HG02642 (cell line): ENCODE data around the gene ANKAR.
"Not testable (repeated sequence)": the region's sequence is repeated elsewhere in the genome, so short reads cannot be mapped to it uniquely, and the experiment has no call there.

Source experiments
- ATAC-seq: cut with Tn5 transposase; IDR thresholded peaks from one replicate; pipeline ENCODE4 v1.9.1; 2021; ENCODE audit warnings: mild to moderate bottlenecking; ENCODE audit not compliant: unreplicated experiment, poor library complexity

The ANKAR gene

DNA sequence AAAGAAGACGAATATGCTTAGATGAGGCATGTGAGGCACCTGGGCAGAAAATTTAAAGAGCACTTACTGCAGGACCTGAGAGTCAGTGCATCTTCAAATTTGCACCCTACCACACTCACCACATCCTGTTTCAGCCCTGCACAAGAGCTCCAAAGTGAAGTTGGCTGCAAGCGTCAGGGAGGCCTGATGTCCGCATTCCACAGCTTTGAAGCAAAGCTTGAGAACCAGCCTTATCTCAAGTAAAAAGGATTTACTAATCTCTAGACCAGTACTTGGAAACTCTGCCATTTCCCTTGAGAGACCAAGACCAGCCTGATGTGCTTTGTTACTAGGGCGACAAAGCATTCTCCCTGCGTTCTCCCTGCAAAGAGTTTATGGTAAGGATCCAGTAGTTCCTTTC, 16.6 kb upstream of the ANKAR start:
- no peak for ATAC-seq

DNA sequence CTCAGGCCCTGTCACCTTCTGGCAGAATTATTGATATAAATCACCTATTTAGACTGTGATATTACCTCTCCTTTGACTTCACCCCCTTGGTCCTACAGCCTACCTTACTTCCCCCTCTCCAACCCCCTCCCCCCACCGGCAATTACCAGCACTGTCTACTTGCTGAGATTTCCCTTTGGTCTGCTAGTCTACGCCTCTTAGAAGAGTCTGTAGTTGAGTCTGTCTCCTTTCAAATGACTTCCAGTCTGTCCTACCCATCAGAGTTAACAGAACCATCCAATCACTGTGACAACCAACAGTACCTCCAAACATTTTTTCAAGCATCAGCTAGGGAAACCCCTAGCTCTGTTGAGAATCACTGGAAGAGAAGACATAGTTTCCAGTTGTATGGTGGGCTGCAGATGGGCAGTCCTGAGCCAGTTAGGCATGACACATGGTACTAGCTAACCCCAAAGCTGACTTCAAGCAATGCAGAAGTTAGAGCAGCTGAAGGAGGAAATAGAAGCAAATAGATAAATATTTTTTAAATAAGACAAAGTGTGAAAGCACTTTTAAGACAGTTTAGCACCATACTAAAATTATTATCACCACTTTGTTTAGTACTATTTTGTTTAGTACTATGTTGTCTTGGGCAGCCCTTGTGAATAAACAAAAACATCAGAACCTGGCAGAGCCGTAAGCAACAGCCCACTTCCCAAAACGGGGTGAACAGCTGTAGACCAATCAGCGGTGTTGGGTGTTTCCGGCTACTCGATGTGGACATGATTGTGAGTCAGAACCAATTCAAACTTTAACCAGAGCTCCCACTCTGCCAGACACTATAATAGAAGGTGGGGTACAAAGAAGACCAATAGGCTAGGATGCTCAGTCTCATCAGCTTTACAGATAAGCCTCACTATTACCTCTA, 15.9 kb upstream of the ANKAR start:
- ATAC-seq: no peak

DNA sequence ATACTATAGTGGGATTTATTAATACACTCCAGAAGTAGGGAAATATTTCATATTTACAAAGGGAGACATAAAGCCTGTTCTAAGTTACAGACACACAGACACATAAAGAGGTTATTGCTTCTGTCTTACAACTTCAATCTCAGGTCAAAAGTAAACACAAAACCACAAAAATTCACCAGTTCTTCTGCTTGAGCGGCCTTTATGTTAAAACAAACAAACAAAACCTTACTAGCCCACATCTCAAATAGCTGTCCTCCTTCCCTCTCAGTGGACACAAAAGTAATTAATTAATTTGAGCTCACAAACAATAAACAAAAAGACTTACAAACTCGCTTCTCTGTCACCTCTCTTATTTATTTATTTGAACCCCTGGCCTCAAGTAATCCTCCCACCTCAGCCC, 14.7 kb upstream of the ANKAR start:
- ATAC-seq: no peak

DNA sequence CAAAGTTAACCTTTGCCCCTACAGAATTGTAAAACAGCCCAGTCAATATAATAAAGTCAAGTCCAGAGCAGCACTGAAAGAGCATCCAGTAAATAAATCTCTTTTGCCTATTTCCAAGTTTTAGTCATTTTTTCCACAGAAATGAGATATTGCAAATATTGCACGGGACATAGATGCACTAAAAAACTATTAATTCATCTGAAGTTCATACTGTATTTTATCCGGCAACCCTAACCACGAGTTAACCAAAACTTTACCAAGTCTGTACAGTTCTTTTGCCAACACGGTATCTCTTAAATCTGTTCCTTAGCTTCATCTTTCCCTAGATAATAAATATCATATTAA, 13.7 kb upstream of the ANKAR start:
- no peak for ATAC-seq

DNA sequence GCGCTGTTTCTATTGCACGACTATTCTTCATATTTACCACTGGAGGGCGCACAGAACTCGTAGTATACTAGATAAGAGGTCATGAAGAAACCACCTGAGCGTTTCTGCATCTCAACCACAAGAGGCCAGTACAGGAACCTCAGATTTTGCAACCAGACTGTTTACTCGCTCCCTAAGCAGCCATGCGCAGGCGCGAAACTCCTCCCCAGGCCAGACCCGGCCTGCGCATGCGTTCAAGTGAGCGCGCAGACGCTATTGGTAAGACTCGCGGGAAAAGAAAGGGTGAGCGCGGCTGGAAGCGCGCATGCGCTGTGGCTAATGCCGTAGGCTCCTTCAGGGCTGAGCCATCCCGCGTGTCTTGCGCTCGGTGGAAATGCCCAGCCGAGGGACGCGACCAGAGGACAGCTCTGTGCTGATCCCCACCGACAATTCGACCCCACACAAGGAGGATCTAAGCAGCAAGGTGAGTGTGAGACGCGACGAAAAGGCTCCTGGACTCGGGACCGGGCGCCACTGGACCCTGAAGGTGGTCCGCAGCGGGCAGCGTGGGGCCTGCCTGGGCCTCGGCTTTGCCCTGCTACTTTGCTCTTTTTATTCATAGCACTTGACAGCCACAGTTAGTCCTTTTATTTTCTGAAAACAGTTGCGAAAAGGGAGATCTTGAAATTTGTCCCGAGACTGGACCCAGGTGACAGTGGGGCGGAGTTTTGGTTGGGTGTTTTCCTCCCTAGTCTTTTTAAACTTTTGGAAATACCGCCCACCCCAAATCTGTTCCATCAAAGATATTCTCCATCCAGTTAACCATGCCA, 13.1 kb upstream of the ANKAR start, which contains the start of gene ASNSD1:
ASNSD1 (plus strand) TSS at position 312 of the 809 bp plus-strand sequence. CDS start 4,674 bp downstream, outside the sequence.
- ATAC-seq: peak; percentile 97

DNA sequence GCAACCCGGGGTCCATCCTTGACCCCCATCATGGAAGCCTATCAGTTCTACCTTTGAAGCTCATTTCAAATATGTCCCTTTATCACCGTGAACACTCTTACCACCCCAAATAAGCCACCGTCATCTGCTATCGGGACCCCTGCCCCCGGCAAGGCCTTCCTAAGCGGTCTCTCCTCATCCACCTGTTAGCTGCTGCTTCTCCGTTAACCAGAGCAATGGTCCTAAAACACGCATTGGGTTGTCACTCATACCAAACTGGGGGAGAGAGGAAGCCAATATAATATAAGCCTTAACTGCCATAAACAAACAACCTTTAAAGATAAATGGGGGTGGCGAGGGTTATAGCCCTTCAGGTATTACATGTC, 12.5 kb upstream of the ANKAR start:
- no peak for ATAC-seq

DNA sequence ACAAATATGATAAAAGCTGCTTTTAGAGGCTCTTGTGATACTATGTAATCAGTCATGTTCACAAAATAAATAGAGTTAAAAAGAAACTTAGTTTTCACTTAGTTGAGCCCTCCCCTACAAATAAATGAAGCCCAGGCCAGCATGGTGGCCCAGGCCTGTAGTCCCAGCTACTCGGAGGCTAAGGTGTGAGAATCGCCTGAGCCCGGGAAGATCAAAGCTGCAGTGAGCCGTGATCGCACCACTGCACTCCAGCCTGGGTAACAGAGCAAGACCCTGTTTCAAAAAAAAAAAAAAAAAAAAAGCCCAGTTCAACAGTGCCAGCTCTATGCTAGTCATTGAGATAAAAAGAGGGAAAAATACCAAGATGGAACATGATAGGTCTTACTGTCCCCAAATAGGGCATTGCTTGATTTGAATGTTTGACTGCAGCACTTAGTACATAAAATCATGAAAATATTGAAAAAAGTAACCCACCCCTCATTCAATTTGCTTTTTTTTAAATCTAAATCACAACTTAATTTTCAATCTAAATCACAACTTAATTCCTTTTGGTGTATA, 11.7 kb upstream of the ANKAR start:
- ATAC-seq: no peak

DNA sequence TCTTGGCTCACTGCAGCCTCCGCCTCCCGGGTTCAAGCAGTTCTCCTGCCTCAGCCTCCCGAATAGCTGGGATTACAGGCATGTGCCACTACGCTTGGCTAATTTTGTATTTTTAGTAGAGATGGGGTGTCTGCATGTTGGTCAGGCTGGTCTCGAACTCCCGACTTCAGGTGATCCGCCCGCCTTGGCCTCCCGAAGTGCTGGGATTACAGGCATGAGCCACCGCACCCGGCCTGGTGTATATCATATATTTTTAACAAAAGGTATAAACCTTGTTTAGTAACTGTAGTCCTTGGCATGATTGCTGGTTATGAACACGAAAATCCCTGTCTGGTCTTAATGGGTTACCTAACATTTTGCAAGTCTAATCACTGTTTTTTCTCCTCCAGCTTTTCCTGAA, 11.2 kb upstream of the ANKAR start:
- not testable (repeated sequence) for ATAC-seq

DNA sequence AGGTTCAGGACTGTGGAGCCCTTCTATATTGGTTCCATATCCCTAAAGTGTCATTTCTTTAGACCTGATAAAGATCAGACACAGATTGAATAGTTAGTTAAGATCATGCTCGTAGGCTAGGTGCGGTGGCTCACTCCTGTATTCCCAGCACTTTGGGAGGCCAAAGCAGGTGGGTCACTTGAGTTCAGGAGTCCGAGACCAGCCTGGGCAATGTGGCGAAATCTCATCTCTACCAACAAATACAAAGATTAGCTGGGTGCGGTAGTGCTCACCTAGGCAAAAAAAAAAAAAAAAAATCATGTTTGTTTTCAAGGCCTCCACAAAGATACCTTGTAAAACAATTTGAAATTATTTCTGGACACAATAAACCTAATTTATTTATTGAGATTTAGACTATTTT, 4.6 kb upstream of the ANKAR start:
- no peak for ATAC-seq

DNA sequence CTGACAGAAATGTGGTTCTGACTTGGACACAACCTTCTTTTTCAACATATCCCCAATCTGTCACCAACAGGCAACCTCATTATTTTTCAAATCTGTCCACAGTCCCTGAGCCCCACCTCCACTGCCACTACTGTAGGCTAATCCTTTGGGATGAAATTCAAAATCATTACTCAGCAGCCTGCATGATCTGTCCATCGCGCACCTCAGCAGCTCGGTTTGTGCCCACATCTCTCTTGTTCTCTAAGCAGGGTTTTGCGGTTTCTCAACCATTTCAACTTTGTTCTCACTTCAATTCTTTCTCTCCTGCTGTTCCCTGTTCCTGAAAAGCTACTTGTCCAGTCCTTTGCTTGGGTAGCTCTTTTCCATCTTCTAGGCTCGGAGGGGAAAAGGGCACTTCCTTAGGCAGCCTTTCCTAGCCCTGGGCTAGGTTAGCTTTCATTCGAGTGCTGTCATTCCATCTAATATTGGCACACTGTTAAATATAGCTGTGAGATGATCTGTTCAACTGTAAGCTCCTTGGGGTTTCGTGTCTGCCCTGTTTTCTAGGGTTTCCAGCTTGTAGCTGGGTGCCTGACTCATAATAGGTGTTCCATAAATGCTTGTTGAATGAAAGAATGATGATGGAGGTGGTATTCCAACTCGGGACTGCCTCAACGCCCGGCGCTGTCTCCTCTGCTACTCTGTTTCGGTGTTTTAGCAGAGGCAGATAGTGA, 653 bp upstream of the ANKAR start:
- ATAC-seq: no peak

DNA sequence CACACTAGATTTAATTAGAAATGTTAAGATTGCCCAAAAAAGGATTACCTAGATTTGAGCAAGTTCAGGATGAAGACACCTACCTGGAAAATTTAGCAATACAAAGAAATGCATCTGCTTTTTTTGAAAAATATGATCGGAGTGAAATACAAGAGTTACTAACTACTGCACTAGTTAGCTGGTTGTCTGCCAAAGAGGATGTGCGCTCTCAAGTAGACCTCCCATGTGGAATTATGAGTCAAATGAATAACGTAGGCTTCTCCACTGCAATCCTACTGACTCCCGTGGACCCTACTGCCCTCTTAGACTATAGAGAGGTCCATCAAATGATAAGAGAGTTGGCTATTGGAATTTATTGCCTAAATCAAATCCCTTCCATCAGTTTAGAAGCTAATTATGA, 2.0 kb downstream of the ANKAR start:
- no peak for ATAC-seq

DNA sequence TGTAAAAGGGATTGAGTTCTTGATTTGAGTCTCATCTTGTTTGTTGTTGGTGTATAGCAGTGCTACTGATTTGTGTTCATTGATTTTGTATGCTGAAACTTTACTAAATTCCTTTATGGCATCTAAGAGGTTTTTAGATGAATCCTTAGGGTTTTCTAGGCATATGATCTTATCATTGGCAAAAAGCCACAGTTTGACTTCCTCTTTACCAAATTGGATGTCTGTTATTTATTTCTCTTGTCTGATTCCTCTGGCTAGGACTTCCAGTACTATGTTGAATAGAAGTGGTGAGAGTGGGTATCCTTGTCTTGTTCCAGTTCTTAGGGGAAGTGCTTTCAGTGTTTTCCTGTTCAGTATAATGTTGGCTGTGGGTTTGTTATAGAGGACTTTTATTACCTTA, 4.8 kb downstream of the ANKAR start:
- ATAC-seq: no peak

DNA sequence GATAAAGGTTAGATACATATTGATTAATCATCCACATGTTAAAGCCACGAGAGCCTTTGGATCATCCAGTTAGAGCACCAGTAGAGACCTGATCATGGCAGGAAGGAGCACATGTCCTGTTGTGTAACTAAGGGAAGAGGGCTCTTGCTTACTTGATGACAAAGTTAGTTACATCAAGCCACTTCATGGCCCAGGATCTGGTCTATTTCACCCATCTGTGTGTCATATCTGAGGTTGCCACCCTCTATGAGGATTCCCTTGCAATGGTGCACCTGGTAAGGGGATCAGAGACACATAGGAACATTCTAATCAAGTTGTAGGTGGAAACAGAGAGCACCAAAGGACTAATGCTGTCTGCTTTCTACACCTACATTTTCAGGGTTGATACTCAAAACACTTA, 6.7 kb downstream of the ANKAR start:
- ATAC-seq: no peak

DNA sequence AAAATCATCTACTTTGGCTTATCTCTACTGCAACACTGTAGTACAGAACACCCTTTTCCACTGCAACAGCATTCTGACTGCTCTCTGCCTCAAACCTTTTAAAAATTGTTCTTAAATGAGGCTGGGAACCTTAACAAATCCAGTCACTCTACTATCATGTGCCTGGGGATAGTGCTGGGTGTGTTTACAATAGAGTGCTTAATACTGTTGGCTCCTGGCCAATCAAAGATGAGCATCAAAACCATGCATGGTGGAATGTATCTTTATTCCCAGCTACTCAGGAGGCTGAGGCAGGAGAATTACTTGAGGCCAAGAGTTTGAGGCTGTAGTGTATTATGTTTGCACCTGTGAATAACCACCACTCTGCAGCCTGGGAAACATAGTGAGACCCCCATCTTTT, 7.4 kb downstream of the ANKAR start:
- no peak for ATAC-seq

DNA sequence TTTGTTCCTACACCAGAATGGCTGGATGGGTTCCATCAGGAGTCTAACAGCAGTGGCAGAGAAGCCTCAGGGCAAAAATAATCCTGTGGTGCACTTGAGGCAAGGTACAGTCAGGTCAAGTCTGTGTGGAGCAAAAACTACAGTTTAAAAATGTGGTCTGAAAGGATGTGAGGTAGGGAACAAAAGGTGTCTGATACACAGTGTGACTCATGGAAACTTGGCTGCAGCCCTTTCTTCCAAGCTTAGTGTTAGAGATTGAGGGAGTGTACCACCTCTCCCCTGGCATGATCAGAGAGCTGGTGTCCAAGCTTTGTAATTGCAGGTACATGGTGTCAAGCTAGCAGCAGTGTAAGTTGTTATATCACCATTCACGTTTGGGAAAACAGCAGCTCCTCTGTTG, 8.9 kb downstream of the ANKAR start:
- ATAC-seq: no peak

DNA sequence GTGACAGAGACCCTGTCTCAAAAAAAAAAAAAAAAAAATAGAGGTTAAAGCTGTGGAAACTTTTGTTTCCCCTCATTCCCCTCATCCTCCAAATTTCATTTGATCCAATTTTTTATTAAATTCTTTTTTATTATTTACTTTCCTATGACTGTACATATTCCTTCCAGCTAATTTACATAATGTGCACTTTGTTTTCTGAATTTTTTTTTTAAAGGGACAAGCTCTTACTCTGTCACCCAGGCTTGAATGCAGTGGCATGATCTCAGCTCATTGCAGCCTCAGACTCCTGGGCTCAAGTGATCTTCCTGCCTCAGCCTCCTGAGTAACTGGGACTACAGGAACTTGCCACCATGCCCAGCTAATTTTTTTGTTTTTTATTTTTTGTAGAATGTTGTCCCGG, 10.3 kb downstream of the ANKAR start:
- ATAC-seq: no peak

DNA sequence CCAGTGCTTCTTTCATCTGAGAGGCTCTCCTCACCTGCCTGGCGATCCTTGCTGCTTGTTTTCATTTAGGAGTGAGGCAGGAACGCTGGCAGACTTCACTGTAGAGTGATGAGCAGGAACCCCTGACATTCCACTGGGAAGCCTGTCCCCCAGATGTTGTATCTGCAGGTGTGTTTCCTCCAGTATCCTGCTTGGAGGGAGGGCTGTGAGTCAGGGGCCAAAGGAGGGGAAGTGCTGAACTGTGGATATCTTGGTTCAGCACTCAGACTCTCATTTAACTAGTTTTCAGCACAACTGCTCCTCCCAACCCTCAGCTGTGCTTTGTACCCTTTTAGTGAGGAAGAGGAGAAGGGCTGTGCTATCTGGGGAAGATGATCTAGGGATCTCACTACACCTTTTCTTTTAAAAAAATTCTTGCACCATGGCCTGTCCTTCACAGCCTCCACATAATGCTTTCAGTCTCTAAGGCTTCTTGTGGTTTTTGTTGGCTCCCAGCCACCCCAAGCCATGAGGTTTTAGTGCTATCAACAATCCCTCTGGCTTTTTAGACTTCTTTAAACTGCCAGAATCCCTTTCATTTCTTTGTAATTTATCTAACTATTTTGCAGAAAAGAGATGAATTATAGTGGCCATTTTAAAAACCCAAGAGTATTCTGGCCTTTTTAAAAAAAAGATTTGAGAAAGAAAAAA, 11.2 kb downstream of the ANKAR start:
- ATAC-seq: peak; percentile 50

DNA sequence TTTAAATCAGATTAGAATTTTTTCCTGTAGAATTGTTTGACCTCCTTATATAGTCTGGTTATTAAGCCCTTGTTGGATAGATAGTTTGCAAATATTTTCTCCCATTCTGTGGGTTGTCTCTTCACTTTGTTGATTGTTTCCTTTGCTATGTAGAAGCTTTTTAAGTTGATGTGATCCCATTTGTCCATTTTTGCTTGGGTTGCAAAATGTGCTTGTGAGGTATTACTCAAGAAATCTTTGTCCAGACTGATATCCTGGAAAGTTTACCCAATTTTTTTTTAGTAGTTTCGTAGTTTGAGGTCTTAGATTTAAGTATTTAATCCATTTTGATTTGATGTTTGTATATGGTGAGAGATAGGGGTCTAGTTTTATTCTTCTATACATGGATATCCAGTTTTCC, 13.3 kb downstream of the ANKAR start:
- not testable (repeated sequence) for ATAC-seq

DNA sequence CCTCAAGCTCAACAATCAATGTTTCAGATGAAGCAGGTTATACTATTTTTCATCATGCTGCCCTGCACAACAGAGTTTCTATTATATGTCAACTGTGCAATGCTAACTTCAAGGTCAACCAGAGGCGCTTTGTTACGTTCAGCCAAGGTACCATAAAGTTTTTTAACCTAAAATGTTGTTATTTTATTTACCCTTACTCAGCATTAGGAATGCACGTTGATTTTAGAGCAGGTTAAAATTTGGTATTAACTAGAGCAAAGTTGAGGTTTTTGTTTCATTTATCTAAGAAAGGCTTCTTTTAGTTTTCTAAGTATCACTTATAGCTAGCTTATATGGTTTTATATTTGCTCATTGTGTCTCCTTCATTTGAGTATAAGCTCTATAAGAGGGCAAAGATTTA, 21.8 kb downstream of the ANKAR start:
- ATAC-seq: no peak
